K562 (cell line): Measurements from ENCODE around the gene UNC80. TPM values are rescaled to one million over a fixed set of nuclear protein-coding genes. Genes with fewer than 3 reads are reported as not detected.

Experiments used
- BRD9 ChIP-seq: fragments of 450-650 bp; IDR thresholded peaks from 2 replicates; pipeline ENCODE4 v1.6.1; 2018; ENCODE audit warnings: low read depth; ENCODE audit not compliant: partially characterized antibody
- CCNT2 ChIP-seq: IDR thresholded peaks from 2 replicates; pipeline ENCODE4 v1.6.1; 2011; ENCODE audit warnings: borderline replicate concordance, low read depth, mild to moderate bottlenecking, moderate library complexity, mixed read lengths, low read length; ENCODE audit not compliant: insufficient read length; ENCODE audit errors: extremely low read depth
- CXXC5 ChIP-seq: fragments of 250-450 bp; sonication (Bioruptor Pico); IDR thresholded peaks from 2 replicates; pipeline ENCODE4 v1.8.0; 2022; ENCODE audit warnings: inconsistent platforms, mild to moderate bottlenecking, moderate library complexity
- DACH1 ChIP-seq: fragments of 450-650 bp; IDR thresholded peaks from 2 replicates; pipeline ENCODE4 v1.6.1; 2018; ENCODE audit not compliant: partially characterized antibody
- FIP1L1 ChIP-seq: fragments of 200-400 bp; formaldehyde crosslinking; IDR thresholded peaks from 2 replicates; pipeline ENCODE4 v1.6.1; 2018; ENCODE audit warnings: mild to moderate bottlenecking, low read depth, low read length; ENCODE audit not compliant: poor library complexity, severe bottlenecking
- FOSL1 ChIP-seq: fragments of 200-800 bp; sonication (Bioruptor generic); conservative IDR thresholded peaks from 2 replicates; pipeline ENCODE4 v1.6.1; 2016; ENCODE audit warnings: missing genetic modification characterization, missing compliant biosample characterization
- GTF2A2 ChIP-seq: IDR thresholded peaks from 2 replicates; pipeline ENCODE4 v1.6.1; 2016; ENCODE audit warnings: mild to moderate bottlenecking, missing genetic modification characterization, missing compliant biosample characterization
- HMG20B ChIP-seq: fragments of 250-450 bp; sonication (Bioruptor Pico); IDR thresholded peaks from 2 replicates; pipeline ENCODE4 v1.5.0; 2021; ENCODE audit warnings: mild to moderate bottlenecking
- HMGN3 ChIP-seq: IDR thresholded peaks from 2 replicates; pipeline ENCODE4 v1.6.1; 2011; ENCODE audit warnings: borderline replicate concordance, low read depth, mild to moderate bottlenecking, mixed read lengths, low read length; ENCODE audit not compliant: insufficient read length; ENCODE audit errors: extremely low read depth
- L3MBTL2 ChIP-seq: fragments of 450-650 bp; IDR thresholded peaks from 2 replicates; pipeline ENCODE4 v1.6.1; 2016; ENCODE audit warnings: mild to moderate bottlenecking, moderate library complexity
- MBD2 ChIP-seq: sonication (generic); IDR thresholded peaks from 2 replicates; pipeline ENCODE4 v1.6.1; 2016; ENCODE audit warnings: low read depth, borderline replicate concordance
- MTA2 ChIP-seq: fragments of 450-650 bp; IDR thresholded peaks from 2 replicates; pipeline ENCODE4 v1.6.1; 2016; ENCODE audit warnings: low read depth
- PATZ1 ChIP-seq: fragments of 250-450 bp; sonication (Bioruptor Pico); IDR thresholded peaks from 2 replicates; pipeline ENCODE4 v1.5.0; 2020; ENCODE audit warnings: mild to moderate bottlenecking, borderline replicate concordance
- SAP30 ChIP-seq: fragments of 200-600 bp; sonication (generic); IDR thresholded peaks from 2 replicates; pipeline ENCODE4 v1.6.1; 2012; ENCODE audit warnings: borderline replicate concordance, low read depth, mild to moderate bottlenecking, moderate library complexity, low read length, control low read depth, inconsistent platforms; ENCODE audit not compliant: insufficient read depth, poor library complexity, severe bottlenecking
- SMAD3 ChIP-seq: fragments of 450-650 bp; formaldehyde crosslinking; conservative IDR thresholded peaks from 2 replicates; pipeline ENCODE4 v1.4.0; 2020; ENCODE audit warnings: mild to moderate bottlenecking
- SMARCE1 ChIP-seq: fragments of 450-650 bp; IDR thresholded peaks from 2 replicates; pipeline ENCODE4 v1.7.1; 2016; ENCODE audit warnings: mild to moderate bottlenecking
- SRF ChIP-seq, 2 experiments: fragments of 250-450, 450-650 bp in 1 of 2; sonication (Bioruptor Pico) in 1 of 2; sonication (generic) in 1 of 2; formaldehyde crosslinking; IDR thresholded peaks; 2 replicates each; pipeline versions ENCODE4 v1.5.0 to v1.5.1; 2020 to 2022; ENCODE audit warnings: mild to moderate bottlenecking in 1 of 2, missing genetic modification reagents in 1 of 2
- TAF9B ChIP-seq: fragments of 450-650 bp; IDR thresholded peaks from 2 replicates; pipeline ENCODE4 v1.6.1; 2018; ENCODE audit warnings: mild to moderate bottlenecking; ENCODE audit not compliant: partially characterized antibody
- ZBTB7A ChIP-seq: IDR thresholded peaks from 2 replicates; pipeline ENCODE4 v1.6.1; 2011; ENCODE audit warnings: low read depth, mild to moderate bottlenecking, low read length, moderate library complexity, borderline replicate concordance; ENCODE audit not compliant: control insufficient read depth
- ZKSCAN1 ChIP-seq: fragments of 150-350 bp; IDR thresholded peaks from 2 replicates; pipeline ENCODE4 v1.6.1; 2016; ENCODE audit warnings: low read depth, low read length
- ZNF232 ChIP-seq: sonication (generic); formaldehyde crosslinking; IDR thresholded peaks from 2 replicates; pipeline ENCODE4 v1.8.0; 2022; ENCODE audit warnings: mild to moderate bottlenecking, missing genetic modification reagents
- ZNF274 ChIP-seq: IDR thresholded peaks from 2 replicates; pipeline ENCODE4 v1.6.1; 2011; ENCODE audit warnings: low read depth, mild to moderate bottlenecking, low read length, moderate library complexity, borderline replicate concordance
- ZNF395 ChIP-seq: fragments of 200-800 bp; sonication (Bioruptor generic); IDR thresholded peaks from 2 replicates; pipeline ENCODE4 v1.6.1; 2017; ENCODE audit warnings: missing genetic modification characterization, missing compliant biosample characterization
- ZNF445 ChIP-seq: fragments of 250-450 bp; sonication (Bioruptor Pico); IDR thresholded peaks from 2 replicates; pipeline ENCODE4 v1.4.0; 2020; ENCODE audit warnings: low read depth, mild to moderate bottlenecking, moderate library complexity
- ZNF512 ChIP-seq: IDR thresholded peaks from 2 replicates; pipeline ENCODE4 v1.6.1; 2016; ENCODE audit warnings: missing genetic modification characterization, missing compliant biosample characterization
- polyA plus RNA-seq, 8 experiments: library from polyadenylated mRNA; depleted of rRNA in 4 of 8; stranded (reverse) in 5 of 8; unstranded in 3 of 8; fragments of >200 nt; fragmentation: Nextera tagmentation in 2 of 8; fragmentation: Illumina TruSeq in 1 of 8; extraction: Ambion mirVana in 2 of 8; extraction: Trizol in 1 of 8; gene quantifications; 2 replicates each; pipeline versions ENCODE4 v1.2.1 to v1.2.3, GENCODE V29; 2011 to 2014; ENCODE audit warnings: inconsistent platforms in 1 of 8, missing spikeins in 1 of 8
- total RNA-seq, 7 experiments: library from RNA; depleted of rRNA in 6 of 7; stranded (reverse); fragments of >200 nt in 6 of 7; fragmentation: Illumina TruSeq in 2 of 7; extraction: Trizol in 2 of 7; gene quantifications; 2 replicates each; pipeline versions ENCODE4 v1.2.1 to v1.2.3, GENCODE V29; 2011 to 2021; ENCODE audit warnings: low replicate concordance in 1 of 7

Gene UNC80
- total and polyA plus RNA-seq, 9 of the 15 experiments (the other 6 are each of a cell fraction or from before 2014, with no cell fraction given): under 0.01 to 0.04 (median 0.01) TPM; not detected in 5

GRCh38 chr2:209988010-209988409, 216.4 kb downstream of the UNC80 start (continued):
- TF ChIP-seq HMGN3 (no peak), FOSL1 (tag) (0 out of 2 replicates have a peak, but pooled peaks have one; percentile 25), SRF (CRISPR knock-in tag; IDR thresholded peaks at IDR 0.05) (no peak), TAF9B (no peak), ZBTB7A (no peak), GTF2A2 (tag) (no peak), ZNF274 (no peak), MBD2 (0 out of 2 replicates have a peak, but pooled peaks have one; percentile 35), ZNF395 (CRISPR knock-in tag) (no peak), SMARCE1 (peak; percentile 91; the same call in 1 of the 2 replicates), SMAD3 (CRISPR knock-in tag) (no peak), ZNF445 (CRISPR knock-in tag) (no peak), ZNF512 (tag) (no peak), HMG20B (no peak), FIP1L1 (no peak), CXXC5 (CRISPR knock-in tag) (peak; percentile 52; the same call in 1 of the 2 replicates), ZNF232 (CRISPR knock-in tag) (no peak), PATZ1 (no peak), DACH1 (no peak), CCNT2 (peak; percentile 55), BRD9 (no peak), SAP30 (no peak), ZKSCAN1 (no peak), L3MBTL2 (0 out of 2 replicates have a peak, but pooled peaks have one; percentile 21), MTA2 (peak; percentile 53)
